ENCODE results near the gene LGALS16. TPM values are rescaled to one million over a fixed set of nuclear protein-coding genes. Genes with fewer than 3 reads are reported as not detected.
"Not testable (repeated sequence)": the region's sequence is repeated elsewhere in the genome, so short reads cannot be mapped to it uniquely, and the experiment has no call there.

LGALS16 gene
- total RNA-seq, 1 donor from 2014 or later: not detected

DNA sequence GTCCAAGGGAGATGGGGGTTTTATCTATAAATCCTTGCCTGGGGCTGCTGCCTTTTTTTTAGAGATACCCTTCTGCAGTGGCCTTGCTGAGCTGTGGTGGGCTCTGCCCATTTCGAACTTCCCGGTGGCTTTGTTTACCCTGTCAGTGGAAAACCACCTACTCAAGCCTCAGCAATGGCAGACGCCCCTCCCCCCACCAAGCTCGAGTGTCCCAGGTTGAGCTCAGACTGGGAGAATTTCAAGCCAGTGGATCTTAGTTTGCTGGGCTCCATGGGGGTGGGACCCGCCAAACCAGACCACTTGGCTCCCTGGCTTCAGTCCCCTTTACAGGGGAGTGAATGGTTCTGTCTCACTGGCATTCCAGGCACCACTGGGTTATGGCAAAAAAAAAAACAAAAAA is 31.8 kb upstream of the LGALS16 start:
- intact Hi-C loops (cut with micrococcal nuclease): no loop called here
- H3K27me3 Mint-ChIP-seq: peaks cover 34% of the 10 kb centered on the region
- CTCF ChIA-PET: no interaction called here
- ATAC-seq (ENCODE audit: low read depth) (no peak), DNase-seq (no peak)
- no peak overlapping the region for H3K4me3 Mint-ChIP-seq
- no peaks in the 10 kb centered on the region for H3K36me3 Mint-ChIP-seq (ENCODE audit: low read depth)
- no peaks in the 10 kb centered on the region for H3K4me1 Mint-ChIP-seq
- H3K9me3 Mint-ChIP-seq: no peaks in the 10 kb centered on the region
- TF ChIP-seq, protein P1, sequence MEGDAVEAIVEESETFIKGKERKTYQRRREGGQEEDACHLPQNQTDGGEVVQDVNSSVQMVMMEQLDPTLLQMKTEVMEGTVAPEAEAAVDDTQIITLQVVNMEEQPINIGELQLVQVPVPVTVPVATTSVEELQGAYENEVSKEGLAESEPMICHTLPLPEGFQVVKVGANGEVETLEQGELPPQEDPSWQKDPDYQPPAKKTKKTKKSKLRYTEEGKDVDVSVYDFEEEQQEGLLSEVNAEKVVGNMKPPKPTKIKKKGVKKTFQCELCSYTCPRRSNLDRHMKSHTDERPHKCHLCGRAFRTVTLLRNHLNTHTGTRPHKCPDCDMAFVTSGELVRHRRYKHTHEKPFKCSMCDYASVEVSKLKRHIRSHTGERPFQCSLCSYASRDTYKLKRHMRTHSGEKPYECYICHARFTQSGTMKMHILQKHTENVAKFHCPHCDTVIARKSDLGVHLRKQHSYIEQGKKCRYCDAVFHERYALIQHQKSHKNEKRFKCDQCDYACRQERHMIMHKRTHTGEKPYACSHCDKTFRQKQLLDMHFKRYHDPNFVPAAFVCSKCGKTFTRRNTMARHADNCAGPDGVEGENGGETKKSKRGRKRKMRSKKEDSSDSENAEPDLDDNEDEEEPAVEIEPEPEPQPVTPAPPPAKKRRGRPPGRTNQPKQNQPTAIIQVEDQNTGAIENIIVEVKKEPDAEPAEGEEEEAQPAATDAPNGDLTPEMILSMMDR (IDR thresholded peaks at IDR 0.05): no peak
- POLR2A ChIA-PET: no interaction called here
- H3K27ac Mint-ChIP-seq: no peak overlapping the region

DNA sequence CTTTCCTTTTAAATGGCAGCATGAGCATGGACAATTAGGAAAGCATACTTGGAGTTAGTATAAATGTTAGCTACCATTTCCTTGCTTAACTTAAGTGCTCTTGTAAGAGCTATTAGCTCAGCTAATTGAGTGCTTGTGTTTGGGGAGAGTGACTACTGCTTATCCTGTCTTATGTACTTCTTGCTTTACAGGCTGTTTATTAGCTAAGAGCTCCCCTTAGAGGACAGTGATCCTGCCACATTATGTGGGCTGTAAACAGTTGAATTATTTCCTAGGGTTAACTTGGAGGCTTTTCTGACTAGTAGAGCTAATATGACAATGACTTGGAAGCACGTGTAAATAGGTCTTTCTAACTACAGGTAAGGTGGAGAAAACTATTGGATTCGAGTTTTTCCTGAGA is 28.1 kb upstream of the LGALS16 start:
- ATAC-seq (ENCODE audit: low read depth); DNase-seq; H3K4me1 Mint-ChIP-seq; CTCF ChIA-PET; H3K36me3 Mint-ChIP-seq (ENCODE audit: low read depth); H3K9me3 Mint-ChIP-seq; H3K4me3 Mint-ChIP-seq; POLR2A ChIA-PET; H3K27ac Mint-ChIP-seq: not testable (repeated sequence)
- intact Hi-C loops (cut with micrococcal nuclease): loop anchor here (2.0 kb wide), 1 partner anchor 77 kb away; no protein-coding TSS in a partner anchor
- peaks cover 13% of the 10 kb centered on the region for H3K27me3 Mint-ChIP-seq

GRCh38 chr19:39631178-39631577 is 24.5 kb upstream of the LGALS16 start:
- Mint-ChIP-seq H3K9me3 (peaks cover 3% of the 10 kb centered on the region), H3K4me1 (no peaks in the 10 kb centered on the region), H3K27ac (no peak overlapping the region), H3K27me3 (peaks cover 13% of the 10 kb centered on the region), H3K4me3 (no peak overlapping the region), H3K36me3 (ENCODE audit: low read depth) (no peaks in the 10 kb centered on the region)
- ChIA-PET CTCF (no interaction called here), POLR2A (no interaction called here)
- intact Hi-C loops (cut with micrococcal nuclease): no loop called here
- ATAC-seq (ENCODE audit: low read depth) (no peak), DNase-seq (no peak)
- TF ChIP-seq, protein P1 (IDR thresholded peaks at IDR 0.05): no peak

- ATAC-seq (ENCODE audit: low read depth) (no peak), DNase-seq (no peak)
- ChIA-PET POLR2A (no interaction called here), CTCF (no interaction called here)
- no peaks in the 10 kb centered on the region for H3K36me3 Mint-ChIP-seq (ENCODE audit: low read depth)
- no peak overlapping the region for H3K4me3 Mint-ChIP-seq
- H3K4me1 Mint-ChIP-seq: no peaks in the 10 kb centered on the region
- intact Hi-C loops (cut with micrococcal nuclease): no loop called here
- H3K9me3 Mint-ChIP-seq: peaks cover 3% of the 10 kb centered on the region
- no peak overlapping the region for H3K27ac Mint-ChIP-seq
- TF ChIP-seq, protein P1 (IDR thresholded peaks at IDR 0.05): no peak
- peaks cover 14% of the 10 kb centered on the region for H3K27me3 Mint-ChIP-seq
These were observed 24.1 kb upstream of the LGALS16 start for GRCh38 chr19:39631626-39632025.

GRCh38 chr19:39637891-39638290 is 17.8 kb upstream of the LGALS16 start:
- Mint-ChIP-seq H3K27me3 (peaks cover 54% of the 10 kb centered on the region), H3K36me3 (ENCODE audit: low read depth) (no peaks in the 10 kb centered on the region), H3K4me3 (no peak overlapping the region)

DNA sequence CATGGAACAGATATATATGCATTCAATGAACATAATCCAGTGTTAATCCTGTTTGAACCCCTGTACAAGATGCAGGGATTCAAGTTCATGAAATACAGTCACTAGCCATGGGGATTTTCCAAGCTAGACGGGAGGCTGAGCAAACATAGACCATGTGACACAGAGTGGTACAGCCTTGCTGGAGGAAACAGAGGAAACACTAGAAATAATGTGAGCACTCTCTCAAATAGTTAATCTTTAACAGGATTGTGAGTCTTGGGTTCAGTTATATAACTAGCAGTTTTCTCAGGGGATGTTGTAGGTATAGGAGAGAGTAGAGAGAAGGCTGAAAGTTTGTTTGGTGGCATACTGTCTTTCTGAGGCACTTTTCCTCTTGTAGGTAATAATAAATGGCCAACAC is 13.9 kb upstream of the LGALS16 start:
- DNase-seq (no peak), ATAC-seq (ENCODE audit: low read depth) (no peak)
- peaks cover 3% of the 10 kb centered on the region for H3K9me3 Mint-ChIP-seq
- TF ChIP-seq, protein P1 (IDR thresholded peaks at IDR 0.05): no peak
- no peak overlapping the region for H3K4me3 Mint-ChIP-seq
- CTCF ChIA-PET: no interaction called here
- H3K27me3 Mint-ChIP-seq: peaks cover 60% of the 10 kb centered on the region
- intact Hi-C loops (cut with micrococcal nuclease): no loop called here
- POLR2A ChIA-PET: no interaction called here
- H3K36me3 Mint-ChIP-seq (ENCODE audit: low read depth): no peaks in the 10 kb centered on the region
- no peaks in the 10 kb centered on the region for H3K4me1 Mint-ChIP-seq
- no peak overlapping the region for H3K27ac Mint-ChIP-seq

More at GRCh38 chr19:39637891-39638290, 17.8 kb upstream of the LGALS16 start:
- intact Hi-C loops (cut with micrococcal nuclease): no loop called here
- ATAC-seq (ENCODE audit: low read depth) (no peak), DNase-seq (no peak)
- CTCF ChIA-PET: no interaction called here
- POLR2A ChIA-PET: no interaction called here
- TF ChIP-seq, protein P1 (IDR thresholded peaks at IDR 0.05): no peak
- peaks cover 3% of the 10 kb centered on the region for H3K9me3 Mint-ChIP-seq
- H3K4me1 Mint-ChIP-seq: no peaks in the 10 kb centered on the region
- no peak overlapping the region for H3K27ac Mint-ChIP-seq

Data from activated B cell treated with CpG ODN at 0.5 μM for 24 hours (primary cell).